Activated CD4-positive, alpha-beta T cell treated with anti-CD3 and anti-CD28 coated beads for 24 hours (primary cell): Measurements from ENCODE around the gene SCARF1.

Source experiments
- DNase-seq, 2 donors: peaks; one replicate each; pipeline ENCODE4 v3.0.0-alpha.2; 2020; ENCODE audit warnings: low read depth in 2 of 2

The SCARF1 gene

DNA sequence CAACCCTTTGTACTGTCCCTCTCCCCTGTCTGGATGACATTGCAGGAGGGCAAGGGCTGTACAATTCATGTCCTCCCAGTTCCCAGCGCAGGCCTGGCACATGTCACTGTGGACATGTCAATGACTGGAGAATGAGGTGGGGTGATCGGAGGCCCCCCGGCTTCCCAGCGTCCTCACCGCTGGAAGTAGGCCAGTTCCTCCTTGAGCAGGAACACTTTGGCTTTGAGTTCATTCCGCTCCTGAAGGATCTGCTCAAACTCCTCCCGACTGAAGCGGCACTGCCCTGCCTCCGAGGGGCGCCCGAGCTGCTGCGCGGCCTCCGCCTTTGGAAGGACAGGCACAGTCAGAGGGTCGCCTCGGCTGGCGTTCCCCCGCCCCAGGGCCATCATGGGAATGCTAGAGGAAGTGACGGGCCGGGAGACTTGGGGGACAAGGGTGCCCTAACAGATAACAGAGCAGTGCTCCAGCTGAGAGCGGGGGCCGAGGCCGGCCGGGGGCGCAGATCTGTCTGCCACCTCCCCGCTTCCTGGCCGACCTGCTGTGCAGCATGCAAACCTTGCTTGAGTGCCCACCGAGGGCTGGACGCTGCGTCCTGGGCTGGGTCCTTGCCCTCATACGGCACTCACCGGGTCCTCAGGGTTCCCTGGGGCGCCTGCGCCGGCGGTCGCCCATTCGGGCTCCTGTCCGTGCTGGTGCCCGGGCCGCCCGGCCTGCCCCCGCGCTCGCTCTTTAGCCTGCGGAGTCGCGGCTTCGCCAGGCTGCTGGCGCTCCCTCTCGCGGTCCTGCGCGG, 2.8 kb upstream of the SCARF1 start:
- DNase-seq = peak in 1 of 2 donors; percentile 12

DNA sequence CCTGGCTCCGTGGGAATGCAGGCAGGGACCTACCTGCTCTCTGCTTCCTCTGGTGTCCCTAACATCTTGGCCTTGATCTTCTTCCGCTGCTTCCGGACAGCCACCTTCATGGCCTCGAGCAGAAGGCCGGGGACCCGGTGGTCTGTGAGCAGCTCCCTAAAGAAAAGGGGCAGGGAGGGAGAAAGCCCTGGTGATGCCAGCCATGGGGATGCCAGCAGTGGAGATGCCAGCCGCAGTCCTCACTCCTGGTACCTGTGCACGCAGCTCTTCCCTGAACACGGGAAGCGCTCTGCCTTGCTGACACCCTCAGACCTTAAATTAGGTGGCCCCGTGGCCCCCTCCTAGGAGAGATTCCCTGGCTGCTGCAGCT, 2.3 kb upstream of the SCARF1 start:
- DNase-seq = no peak

DNA sequence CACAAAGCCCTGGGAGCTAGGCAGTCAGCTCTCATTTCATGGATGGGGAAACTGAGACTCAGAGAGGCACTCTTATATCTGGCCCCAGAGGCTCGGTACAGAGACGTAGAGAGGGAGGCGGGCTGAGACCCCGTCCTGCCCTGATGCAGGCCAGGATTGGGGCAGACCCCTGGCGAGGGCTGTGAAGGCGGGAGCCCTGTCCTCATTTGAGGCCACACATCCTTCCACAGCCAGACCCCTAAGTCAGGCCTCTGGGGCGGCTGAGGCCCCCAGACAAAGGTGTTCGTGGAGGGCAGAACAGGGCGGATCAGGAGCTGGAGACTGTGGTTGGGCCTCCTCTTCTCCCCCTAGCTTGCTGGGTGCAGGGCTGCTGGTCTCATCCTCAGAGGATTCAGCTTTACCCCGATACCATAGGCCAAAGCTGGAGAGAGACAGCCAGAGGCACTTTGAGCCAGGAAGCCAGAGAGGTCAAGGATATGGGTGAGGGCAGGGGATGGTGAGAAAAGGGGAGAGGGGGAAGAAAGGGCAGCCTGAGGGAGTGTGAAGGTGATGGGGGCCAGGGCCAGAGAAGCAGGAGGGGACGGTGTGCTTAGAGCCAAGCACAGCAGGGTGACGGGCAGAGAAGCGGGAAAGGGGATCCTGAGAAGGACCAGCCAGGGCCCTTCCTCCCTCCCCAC, 805 bp upstream of the SCARF1 start:
- DNase-seq = no peak

DNA sequence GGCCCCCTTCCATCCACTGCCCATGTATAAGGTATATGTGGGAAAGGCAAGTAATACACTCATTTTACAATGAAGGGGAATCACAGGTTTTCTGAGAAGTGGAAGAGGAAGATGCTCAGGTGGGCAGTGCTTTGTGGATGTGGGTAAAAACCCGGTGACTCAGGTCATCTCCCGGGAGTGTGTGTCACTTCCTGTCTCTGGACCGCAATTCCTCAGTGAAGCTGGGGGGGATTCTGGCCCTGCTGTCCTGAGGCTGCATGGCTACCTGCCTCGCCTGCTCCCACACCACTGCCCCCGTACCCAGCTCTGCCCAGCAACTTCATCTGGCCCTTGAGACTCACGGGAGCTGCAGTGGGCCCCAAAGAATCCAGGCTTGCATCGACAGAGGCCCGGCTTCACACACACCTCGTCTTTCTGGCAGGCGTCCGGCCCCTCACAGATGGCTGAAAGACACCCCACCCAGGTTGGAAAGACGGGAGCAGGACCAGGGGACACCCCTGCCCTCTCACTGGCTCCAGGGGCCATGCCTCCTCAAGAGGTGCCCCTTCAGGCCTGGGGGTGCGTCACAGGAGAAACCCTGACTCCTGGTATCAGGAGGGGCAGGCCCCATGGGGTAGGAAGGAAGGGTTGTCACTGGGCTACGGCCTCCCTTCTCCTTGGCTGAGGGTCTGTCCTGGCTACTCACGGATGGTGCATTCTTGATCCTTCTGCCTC, 882 bp downstream of the SCARF1 start:
- DNase-seq = peak in 1 of 2 donors; percentile 11

DNA sequence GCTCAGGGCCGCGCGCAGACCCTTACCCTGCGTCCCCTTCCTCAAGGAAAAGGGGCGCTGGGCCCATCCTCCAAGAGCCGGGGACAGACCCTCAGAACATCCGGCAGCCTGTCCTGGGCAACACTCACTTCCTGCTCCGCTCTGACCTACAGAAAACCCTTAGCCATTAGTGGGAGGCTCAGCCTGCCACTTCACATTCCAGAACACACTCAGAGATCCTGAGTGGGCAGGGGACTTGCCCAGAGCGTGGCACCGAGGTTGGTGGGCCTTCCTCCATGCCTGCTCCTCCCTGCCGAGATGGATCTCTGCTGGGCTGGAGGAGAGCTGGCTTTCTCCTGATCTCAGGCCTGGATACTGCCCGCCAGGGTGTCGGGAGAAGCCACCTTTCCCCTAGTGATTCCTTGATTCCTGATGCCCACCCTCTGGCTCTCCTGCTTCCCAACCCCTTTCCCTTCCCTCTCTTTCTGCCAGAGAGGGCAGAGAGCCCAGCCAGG, 1.5 kb downstream of the SCARF1 start:
- DNase-seq = no peak

DNA sequence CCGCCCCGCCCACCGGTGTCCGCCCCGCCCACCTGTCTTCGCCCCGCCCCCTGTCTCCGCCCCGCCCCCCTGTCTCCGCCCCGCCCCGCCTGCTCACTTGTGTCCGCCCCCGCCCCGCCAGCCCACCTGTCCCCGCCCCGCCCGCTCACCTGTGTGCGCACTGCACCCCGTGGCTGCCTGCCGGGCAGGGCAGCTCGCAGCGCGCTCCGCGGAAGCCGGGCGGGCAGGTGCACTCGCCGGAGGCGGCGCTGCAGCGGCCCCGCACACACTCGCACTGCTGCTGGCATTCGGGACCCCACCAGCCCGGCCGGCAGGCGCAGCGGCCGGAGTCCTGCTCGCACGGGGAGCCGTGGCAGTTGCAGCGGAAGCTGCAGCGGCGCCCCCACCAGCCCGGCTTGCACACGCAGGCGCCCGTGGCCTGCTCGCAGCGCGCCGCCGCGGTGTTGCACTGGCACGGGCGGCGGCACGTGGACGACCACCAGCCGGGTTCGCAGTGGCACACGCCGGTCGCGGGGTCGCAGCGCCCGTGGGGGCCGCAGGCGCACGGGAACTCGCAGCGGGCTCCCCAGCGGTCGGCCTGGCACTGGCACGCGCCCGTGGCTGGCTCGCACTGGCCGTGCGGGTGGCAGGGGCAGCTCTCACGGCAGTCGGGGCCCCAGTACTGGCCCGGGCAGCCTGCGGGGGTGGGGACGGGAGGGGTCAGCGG, 2.1 kb downstream of the SCARF1 start:
- DNase-seq = peak; percentile 16 to 29

DNA sequence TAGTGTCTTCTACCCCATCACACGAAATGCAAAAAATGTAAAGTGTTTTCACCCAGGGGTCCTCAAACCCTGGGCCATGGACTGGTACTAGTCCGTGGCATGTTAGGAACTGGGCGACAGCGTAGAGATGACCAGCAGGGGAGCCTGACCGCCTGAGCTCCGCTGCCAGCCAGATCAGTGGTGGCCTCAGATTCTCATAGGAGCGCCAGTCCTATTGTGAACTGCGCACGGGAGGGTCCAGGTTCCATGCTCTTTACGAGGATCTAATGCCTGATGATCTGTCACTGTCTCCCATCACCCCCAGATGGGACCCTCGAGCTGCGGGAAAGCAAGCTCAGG, 4.5 kb downstream of the SCARF1 start:
- DNase-seq = no peak

DNA sequence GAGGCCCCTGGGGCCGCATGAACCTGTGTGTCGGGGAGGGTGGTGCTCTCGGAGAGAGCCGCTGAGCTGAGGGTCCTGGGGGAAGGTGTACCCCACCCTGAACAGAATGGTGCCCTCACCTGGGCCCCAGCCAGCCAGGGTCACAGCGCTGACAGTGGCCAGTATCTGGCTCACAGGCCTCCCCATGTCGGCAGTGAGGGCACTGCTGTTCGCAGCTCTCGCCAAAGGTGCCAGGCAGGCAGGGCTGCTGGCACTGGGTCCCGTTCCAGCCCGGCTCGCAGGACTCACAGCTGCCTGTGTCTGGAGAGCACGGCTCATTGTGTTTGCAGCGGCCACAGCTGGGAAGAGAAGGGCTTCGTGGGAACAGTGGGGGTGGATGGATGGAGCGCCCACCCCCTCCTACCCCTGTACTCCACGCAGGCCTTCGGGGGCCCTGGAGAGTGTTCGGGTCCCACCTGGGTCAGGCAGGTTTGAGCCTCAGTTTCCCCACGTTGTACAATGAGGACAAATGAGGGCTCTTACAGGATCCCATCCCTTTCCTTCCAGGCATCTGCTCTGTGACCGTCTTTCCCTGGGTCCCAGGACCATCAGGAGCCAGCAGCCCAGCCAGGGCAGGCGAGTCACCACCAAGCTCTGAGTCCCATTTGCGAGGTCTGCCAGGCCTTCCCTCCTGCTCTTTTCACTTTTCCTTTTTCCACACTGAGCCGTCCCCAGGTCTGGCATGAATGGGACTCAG, 5.0 kb downstream of the SCARF1 start:
- no peak for DNase-seq

DNA sequence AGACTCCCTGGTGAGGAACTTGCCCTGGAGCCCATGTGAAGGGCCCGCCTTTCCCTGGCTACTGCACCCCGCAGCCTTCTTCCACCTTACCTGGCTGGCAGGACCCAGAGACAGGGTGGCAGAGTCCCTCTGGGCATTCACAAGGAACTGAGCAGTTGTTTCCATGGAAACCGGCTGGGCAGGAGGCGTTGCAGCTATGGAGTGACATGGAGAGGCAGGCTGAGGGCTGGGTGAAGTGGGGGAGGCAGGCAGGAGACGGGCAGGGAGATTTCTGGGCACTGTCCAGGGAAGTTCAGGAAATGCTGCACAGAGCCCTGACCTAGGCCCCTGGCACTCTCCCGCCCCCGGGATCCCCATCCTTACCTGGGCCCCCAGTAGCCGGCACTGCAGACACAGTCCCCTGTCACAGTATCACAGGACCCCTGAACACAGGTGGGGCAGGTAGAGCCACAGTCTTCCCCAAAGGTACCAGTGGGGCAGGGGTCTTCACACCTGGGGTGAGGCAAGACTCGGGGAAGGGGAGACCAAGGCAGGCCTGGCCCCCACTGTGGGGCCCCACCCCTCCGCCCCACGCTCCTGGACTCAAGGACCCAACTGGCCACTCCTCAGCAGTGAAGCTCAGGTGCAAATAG, 5.9 kb downstream of the SCARF1 start:
- DNase-seq = no peak

DNA sequence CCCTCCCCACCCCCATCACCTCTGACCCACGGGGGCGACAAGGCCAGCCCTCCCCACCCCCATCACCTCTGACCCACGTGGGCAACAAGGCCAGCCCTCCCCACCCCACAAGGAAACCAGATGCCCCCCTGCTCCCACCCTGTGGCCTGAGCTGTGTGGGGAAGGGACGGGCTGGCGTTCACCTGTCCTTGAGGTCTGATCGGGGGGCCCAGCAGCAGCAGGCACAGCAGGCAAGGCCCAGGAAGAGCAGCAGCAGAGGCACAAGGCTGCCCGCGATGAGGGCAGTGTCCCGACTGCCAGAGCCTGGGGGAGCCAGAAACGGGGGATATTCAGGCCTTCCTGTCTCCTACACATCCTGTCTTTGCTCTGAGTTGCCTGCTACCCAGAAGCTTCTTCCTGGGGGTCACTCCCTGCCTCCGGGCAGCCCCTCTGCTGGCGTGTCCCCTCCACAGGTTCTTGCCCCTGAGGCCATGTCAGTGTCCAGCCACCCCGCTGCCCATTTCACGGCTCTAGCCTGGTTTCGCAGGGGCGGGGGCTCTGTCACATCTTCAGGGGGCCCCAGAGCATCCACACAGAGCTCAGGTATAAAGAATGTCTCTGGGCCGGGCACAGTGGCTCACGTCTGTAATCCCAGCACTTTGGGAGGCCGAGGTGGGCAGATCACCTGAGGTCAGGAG, 6.8 kb downstream of the SCARF1 start:
- DNase-seq = no peak

DNA sequence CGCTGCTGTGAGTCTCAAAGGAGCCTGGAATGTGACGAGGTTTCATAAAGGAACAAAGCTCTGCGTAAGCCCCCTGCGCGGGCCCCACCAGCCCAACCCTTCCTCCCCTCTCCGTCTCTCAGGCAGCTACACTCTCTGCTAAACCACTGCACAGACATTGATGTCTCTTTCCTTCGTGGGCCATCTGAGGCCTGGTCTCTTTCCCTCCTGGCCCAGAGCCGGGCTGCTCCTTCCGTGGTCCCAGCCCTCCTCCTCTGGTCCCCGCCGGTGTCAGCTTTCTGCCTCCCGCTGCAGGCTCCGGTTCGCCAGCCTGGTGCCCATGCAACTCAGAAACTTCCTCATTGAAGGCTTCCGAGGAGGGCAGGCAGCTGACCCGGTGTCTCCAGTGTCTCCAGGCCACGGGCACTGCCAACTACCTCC, 7.4 kb downstream of the SCARF1 start:
- no peak for DNase-seq

DNA sequence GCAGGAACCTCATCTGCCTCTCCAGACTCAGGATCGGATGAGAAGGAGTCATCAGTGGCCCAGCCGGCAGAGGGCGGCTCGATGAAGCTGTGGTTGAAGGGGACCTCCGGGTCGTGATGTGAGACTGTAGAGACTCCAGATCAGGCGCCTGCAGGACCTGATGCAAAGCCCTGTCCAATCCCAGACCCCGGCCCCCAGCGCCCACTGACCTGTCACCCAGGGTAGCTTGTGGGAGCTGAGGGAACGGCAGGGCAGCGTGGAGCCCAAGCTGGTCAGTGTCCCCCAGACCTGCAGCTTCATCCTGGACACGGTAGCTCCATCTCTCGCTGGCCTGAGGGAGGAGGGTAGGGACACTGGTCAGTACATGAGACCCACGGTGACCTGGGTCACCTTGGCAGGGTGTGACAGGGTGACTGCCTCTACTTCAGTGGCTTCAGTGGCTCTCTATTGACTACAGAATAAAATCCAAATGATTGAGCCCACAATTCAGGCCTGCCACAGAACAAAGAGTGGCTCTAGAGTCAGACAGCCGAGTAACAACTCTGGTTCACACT, 8.7 kb downstream of the SCARF1 start:
- DNase-seq = no peak

DNA sequence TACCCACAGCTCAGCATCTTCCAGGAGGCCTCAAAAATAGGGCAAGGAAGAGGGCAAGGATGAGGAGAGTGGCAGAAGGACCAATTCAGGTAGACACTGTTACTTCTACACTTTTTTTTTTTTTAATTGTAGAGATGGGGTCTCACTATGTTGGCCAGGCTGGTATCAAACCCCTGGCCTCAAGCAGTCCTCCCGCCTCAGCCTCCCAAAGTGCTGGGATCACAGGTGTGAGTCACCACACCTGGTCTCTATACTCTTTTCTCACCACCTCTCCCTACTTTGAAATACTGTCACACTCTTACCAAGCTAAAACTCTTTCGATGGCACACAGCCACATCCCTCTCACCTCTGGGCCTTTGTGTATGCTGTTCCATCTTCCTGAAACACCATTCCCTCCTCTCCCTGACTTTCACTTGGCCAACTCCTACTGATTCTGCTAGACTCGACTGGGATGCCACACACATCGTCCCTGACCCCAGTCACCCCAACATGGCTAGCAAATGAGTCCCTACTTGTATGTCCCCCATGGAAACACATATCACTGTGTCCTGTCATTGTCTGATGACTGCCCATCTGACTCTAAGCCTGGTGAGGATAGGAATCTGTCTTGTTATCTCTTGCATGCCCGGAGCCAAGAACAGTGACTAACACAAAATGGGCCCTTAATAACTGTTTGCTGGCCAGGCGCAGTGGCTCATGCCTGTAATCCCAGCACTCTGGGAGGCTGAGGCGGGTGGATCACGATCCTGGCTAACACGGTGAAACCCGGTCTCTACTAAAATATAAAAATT, 9.7 kb downstream of the SCARF1 start:
- no peak for DNase-seq

DNA sequence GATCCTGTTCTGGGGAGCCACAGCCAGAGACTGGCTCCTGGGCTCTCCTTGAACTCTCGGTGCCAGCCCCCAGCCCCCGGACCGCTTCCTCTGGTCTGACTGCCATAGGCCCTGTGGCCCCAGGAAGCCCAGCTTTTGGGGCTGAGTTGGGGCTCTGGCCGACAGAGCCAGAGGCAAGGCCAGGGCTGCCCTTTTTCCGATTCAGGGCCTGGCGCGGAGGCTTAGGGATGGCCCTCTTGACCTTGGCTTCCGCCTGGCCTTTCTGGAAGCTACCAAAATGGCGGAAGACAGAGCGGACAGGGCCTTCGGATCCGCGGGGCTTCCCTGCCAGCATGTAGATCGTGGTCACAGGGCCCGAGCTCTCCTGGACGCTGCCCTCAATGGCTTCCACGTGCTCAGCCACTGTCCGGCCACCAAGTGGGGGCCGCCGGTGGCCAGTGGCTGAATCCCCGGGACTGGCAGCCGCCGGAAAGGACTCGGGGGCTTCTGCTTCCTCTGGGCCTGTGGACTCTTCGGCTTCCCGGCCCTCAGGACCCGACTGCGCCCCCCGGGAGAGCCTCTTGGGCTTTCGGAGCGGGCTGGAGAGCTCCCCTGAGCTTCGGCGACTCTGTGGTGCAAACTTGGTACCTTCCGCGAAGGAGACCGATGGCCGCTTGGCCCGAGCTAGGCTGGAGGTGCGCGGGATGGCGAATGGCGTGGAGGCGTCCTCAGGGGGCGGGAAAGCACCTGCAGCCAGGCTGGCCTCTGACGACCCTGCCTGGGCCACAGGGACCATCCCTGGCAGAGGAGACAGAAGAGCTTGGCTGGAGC, 10.5 kb downstream of the SCARF1 start:
- DNase-seq = no peak

DNA sequence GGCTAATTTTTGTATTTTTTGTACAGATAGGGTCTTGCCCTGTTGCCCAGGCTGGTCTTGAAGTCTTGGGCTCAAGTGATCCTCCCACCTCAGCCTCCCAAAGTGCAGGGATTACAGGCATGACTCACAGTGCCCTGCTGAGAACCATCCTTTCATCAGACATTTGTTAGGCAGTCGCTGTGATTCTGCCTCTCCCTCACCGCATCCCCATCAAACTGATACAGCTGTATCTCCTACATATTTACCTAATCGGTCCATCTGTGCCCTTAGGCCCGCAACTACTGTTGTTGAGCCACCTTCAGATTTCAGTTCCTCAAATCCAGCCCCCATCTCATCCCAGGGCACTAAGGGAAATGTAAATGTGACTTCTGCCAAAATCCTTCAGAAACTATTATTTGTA, 14.9 kb downstream of the SCARF1 start:
- DNase-seq = no peak

DNA sequence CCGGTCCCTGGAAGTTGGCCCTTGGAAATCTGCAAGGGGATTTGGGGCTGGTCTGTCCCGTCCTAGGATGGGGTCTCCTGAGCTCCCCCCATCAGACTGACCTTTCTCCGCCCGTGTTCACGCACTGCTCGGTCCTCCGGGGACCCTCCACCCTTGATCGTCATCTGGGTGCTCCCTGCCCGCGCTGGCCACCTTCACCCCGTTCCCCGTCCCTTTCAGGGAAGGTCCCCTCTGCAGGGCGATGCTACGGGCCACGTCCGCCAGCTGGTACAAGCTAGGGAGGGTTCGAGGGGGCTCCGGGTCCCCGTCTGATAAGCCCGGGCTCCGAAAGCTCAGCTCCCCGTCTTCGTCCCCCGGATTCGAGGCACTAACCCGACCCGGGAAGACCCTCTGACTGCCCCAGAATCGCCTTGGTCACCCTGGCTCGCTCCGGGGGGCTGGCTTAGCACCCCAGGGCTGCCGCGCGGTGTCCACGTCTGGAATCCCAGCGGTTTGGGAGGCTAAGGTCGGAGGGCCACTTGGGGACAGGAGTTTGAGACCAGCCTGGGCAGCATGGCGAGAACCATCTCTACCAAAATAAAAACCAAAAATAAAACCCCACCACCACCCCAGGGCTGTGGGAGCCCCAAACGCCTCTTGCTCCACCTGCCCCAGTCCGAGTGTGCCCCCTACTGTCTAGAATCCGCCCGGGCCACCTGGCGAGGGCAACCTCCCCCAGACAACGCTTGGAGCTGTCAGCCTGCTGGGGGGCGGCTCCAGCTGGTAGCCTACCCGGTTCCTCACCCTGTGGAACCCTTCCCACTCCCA, 15.8 kb downstream of the SCARF1 start:
- peak; percentile 69 to 77 for DNase-seq

DNA sequence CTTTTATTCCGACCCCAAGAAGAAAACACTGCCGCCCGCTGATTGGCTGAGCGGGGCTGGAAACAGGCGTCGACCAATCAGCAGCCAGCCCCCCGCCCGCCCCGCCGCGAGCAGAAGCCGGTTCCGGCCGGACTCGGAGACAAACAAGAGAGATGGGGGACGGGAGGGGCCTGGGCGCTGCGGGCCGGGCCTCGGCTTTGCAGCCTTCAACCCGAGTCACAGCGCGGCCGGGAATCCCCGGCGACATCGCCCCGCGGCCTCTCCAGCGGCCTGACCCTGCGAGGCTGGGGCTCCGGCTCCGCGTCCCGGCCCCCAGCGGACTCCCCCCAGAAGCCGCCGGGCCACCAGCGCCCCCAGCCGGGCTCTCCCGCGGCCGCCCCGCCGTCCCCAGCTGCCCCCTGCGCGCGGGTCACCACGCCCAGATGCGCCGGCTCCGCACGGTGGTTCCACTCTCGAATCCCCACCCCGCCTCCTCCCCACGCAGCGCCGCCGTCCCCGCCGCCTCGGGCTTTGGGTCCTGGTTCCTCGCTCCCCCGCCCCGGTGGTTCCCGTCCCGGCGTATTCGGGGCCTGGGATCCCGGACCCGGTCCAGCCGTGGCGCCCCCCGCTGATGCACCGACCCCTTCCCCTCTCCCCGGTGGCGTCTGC, 16.6 kb downstream of the SCARF1 start:
- DNase-seq = peak; percentile 80 to 82
